Ishikawa (cell line): ENCODE results near the gene PPDPF.

Experiments
- CEBPB ChIP-seq: IDR thresholded peaks from 2 replicates; pipeline ENCODE4 v1.6.1; 2012
- CREB1 ChIP-seq: IDR thresholded peaks from 2 replicates; pipeline ENCODE4 v1.6.1; 2012; ENCODE audit warnings: low read depth
- EP300 ChIP-seq: IDR thresholded peaks from 2 replicates; pipeline ENCODE4 v1.6.1; 2012; ENCODE audit warnings: borderline replicate concordance
- NFIC ChIP-seq: IDR thresholded peaks from 2 replicates; pipeline ENCODE4 v1.6.1; 2012
- RAD21 ChIP-seq: IDR thresholded peaks from 2 replicates; pipeline ENCODE4 v1.6.1; 2012; ENCODE audit warnings: low read depth
- TAF1 ChIP-seq: IDR thresholded peaks from 2 replicates; pipeline ENCODE4 v1.6.1; 2012; ENCODE audit warnings: low read depth, mild to moderate bottlenecking
- TEAD4 ChIP-seq: IDR thresholded peaks from 2 replicates; pipeline ENCODE4 v1.6.1; 2012
- YY1 ChIP-seq: IDR thresholded peaks from 2 replicates; pipeline ENCODE4 v1.6.1; 2012; ENCODE audit warnings: low read depth
- TF ChIP-seq, protein P1 (sequence below): IDR thresholded peaks from 2 replicates; pipeline ENCODE4 v1.6.1; 2012; ENCODE audit warnings: low read depth, mild to moderate bottlenecking
- TF ChIP-seq, protein P2 (sequence below): IDR thresholded peaks from 2 replicates; pipeline ENCODE4 v1.6.1; 2012
- TF ChIP-seq, protein P3 (sequence below): IDR thresholded peaks from 2 replicates; pipeline ENCODE4 v1.6.1; 2012

DNA sequence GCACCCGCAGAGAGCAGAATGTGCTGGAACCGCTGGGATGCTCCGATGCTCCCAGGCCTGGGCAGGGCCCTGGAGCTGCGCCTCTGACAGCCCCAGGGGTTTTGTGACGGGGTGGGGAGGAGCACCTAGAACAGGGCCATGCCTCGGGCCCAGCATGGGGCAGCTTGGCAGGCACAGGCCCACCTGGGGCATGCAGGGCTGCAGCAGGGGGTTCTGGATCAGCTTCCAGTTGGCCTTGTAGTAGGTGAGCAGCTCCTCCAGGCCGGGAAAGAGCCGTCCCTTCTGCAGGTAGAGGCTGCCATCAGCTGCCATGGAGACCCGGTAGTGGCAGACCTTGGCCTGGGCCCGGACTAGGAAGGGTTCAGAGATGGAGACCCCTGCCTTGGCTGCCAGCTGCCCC, 22.6 kb downstream of the PPDPF start:
- TF ChIP-seq NFIC = peak; percentile 86
- peak; percentile 75; the same call in 1 of the 2 replicates for TF ChIP-seq EP300
- 0 out of 2 replicates have a peak, but pooled peaks have one; percentile 46 for TF ChIP-seq TEAD4
- TF ChIP-seq YY1 = no peak
- TF ChIP-seq, protein P1, sequence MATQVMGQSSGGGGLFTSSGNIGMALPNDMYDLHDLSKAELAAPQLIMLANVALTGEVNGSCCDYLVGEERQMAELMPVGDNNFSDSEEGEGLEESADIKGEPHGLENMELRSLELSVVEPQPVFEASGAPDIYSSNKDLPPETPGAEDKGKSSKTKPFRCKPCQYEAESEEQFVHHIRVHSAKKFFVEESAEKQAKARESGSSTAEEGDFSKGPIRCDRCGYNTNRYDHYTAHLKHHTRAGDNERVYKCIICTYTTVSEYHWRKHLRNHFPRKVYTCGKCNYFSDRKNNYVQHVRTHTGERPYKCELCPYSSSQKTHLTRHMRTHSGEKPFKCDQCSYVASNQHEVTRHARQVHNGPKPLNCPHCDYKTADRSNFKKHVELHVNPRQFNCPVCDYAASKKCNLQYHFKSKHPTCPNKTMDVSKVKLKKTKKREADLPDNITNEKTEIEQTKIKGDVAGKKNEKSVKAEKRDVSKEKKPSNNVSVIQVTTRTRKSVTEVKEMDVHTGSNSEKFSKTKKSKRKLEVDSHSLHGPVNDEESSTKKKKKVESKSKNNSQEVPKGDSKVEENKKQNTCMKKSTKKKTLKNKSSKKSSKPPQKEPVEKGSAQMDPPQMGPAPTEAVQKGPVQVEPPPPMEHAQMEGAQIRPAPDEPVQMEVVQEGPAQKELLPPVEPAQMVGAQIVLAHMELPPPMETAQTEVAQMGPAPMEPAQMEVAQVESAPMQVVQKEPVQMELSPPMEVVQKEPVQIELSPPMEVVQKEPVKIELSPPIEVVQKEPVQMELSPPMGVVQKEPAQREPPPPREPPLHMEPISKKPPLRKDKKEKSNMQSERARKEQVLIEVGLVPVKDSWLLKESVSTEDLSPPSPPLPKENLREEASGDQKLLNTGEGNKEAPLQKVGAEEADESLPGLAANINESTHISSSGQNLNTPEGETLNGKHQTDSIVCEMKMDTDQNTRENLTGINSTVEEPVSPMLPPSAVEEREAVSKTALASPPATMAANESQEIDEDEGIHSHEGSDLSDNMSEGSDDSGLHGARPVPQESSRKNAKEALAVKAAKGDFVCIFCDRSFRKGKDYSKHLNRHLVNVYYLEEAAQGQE = no peak
- TF ChIP-seq, protein P2, sequence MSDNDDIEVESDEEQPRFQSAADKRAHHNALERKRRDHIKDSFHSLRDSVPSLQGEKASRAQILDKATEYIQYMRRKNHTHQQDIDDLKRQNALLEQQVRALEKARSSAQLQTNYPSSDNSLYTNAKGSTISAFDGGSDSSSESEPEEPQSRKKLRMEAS = peak; percentile 31; the same call in 1 of the 2 replicates
- no peak for TF ChIP-seq TAF1
- TF ChIP-seq CREB1 = no peak
- TF ChIP-seq RAD21 = no peak
- TF ChIP-seq CEBPB = no peak
- TF ChIP-seq, protein P3, sequence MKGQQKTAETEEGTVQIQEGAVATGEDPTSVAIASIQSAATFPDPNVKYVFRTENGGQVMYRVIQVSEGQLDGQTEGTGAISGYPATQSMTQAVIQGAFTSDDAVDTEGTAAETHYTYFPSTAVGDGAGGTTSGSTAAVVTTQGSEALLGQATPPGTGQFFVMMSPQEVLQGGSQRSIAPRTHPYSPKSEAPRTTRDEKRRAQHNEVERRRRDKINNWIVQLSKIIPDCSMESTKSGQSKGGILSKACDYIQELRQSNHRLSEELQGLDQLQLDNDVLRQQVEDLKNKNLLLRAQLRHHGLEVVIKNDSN = no peak
